Esophagus (tissue), 2 donors: Measurements from ENCODE around the gene PLA2R1. TPM values are rescaled to one million over a fixed set of nuclear protein-coding genes. Genes with fewer than 3 reads are reported as not detected.
A peak's percentile ranks its signal among the peaks of the same experiment; 100 is the strongest.
"Not testable (repeated sequence)": the region's sequence is repeated elsewhere in the genome, so short reads cannot be mapped to it uniquely, and the experiment has no call there.

Experiments used
- H3K27ac ChIP-seq, 2 donors: one replicate each; pipeline ENCODE4 v1.5.1; 2013; ENCODE audit warnings: low read depth in 2 of 2, mild to moderate bottlenecking in 2 of 2, inconsistent platforms in 1 of 2, low read length in 1 of 2, moderate library complexity in 1 of 2
- H3K27me3 ChIP-seq, 2 donors: one replicate each; pipeline ENCODE4 v1.6.1; 2013; ENCODE audit warnings: low read length in 2 of 2, control low read depth in 1 of 2, mild to moderate bottlenecking in 1 of 2; ENCODE audit not compliant: insufficient read depth in 2 of 2, control insufficient read depth in 1 of 2
- H3K36me3 ChIP-seq, 2 donors: one replicate each; pipeline ENCODE4 v1.6.1; 2013; ENCODE audit warnings: low read length in 1 of 2; ENCODE audit not compliant: control insufficient read depth in 2 of 2, insufficient read depth in 2 of 2
- H3K4me1 ChIP-seq, 2 donors: one replicate each; pipeline ENCODE4 v1.6.1; 2013; ENCODE audit warnings: low read length in 1 of 2; ENCODE audit not compliant: control insufficient read depth in 2 of 2, insufficient read depth in 2 of 2
- H3K4me3 ChIP-seq, 2 donors: one replicate each; pipeline ENCODE4 v1.5.1; 2013; ENCODE audit warnings: low read length in 2 of 2, mild to moderate bottlenecking in 2 of 2, low read depth in 1 of 2, moderate library complexity in 1 of 2
- H3K9me3 ChIP-seq, 2 donors: one replicate each; pipeline ENCODE4 v1.6.1; 2013; ENCODE audit warnings: mild to moderate bottlenecking in 2 of 2, low read depth in 1 of 2, low read length in 1 of 2, moderate library complexity in 1 of 2; ENCODE audit not compliant: control insufficient read depth in 2 of 2, insufficient read depth in 1 of 2
- WGBS, 2 donors: extraction: QIAGEN DNeasy Blood & Tissue Kit; methylation state at CpG; one replicate each; pipeline ENCODE4 v1.1.7; 2013; 5-methylcytosine and 5-hydroxymethylcytosine counted together
- polyA plus RNA-seq, 2 donors: library from polyadenylated mRNA; stranded (reverse); fragments of 200-250 nt; gene quantifications; one replicate each; pipeline ENCODE4 v1.2.3, GENCODE V29; 2013
- donor health status: healthy with polysubstance abuse.
- donor health status: Bipolar disorder and iron deficiency.

The PLA2R1 gene
- polyA plus RNA-seq, 2 donors = 3.8 to 6.2 TPM

- H3K27ac ChIP-seq = no peak overlapping the region
Measured at GRCh38 chr2:159982270-159982669, 80.1 kb downstream of the PLA2R1 start.

DNA sequence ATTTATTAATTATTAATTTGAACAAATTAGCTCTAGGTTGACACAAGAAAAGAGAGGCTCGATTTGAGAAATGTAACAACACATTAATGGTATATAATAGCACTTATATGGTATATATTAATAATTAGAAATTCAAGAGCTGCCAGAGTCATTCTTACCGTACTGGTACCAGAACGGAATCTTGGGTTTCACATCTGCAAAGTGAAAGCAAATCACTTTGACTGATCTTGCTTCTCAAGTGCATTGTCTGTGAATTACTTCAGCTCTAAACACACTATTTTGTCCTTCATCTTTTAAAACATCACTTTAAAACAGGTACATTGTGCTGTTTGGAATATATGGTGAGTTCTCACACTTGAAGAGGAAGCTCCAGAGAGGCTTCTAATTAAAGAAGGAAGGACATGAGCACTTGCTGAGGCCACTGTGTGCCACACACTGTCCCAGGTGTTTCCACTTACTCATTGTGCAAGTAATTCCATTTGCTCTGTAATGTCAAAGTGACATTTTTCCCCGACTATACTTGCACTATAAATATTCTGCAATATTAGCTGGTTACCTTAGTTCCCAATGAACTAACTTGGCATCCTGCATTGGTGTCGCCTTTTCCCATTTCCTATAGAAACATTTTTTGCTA is 85.8 kb downstream of the PLA2R1 start:
- H3K36me3 ChIP-seq = no peaks in the 10 kb centered on the region
- 76 to 85% methylated on average over 5 of the region's 5 CpGs for WGBS, 2 donors

More at GRCh38 chr2:159982270-159982669, 80.1 kb downstream of the PLA2R1 start:
- Histone ChIP-seq H3K27me3 (no peaks in the 10 kb centered on the region), H3K4me3 (no peak overlapping the region), H3K36me3 (no peaks in the 10 kb centered on the region), H3K9me3 (no peaks in the 10 kb centered on the region), H3K4me1 (no peaks in the 10 kb centered on the region)
- WGBS, 2 donors = 10 to 30% methylated on average over 3 of the region's 3 CpGs

GRCh38 chr2:159973325-159973724 is 89.1 kb downstream of the PLA2R1 start:
- no peaks in the 10 kb centered on the region for H3K4me1 ChIP-seq
- WGBS, 2 donors = 87 to 92% methylated on average over 1 of the region's 1 CpG
- H3K27ac ChIP-seq = no peak overlapping the region

More for the DNA sequence above, 85.8 kb downstream of the PLA2R1 start:
- no peak overlapping the region for H3K27ac ChIP-seq
- H3K4me3 ChIP-seq = no peak overlapping the region
- no peaks in the 10 kb centered on the region for H3K27me3 ChIP-seq
- H3K4me1 ChIP-seq = no peaks in the 10 kb centered on the region
- no peaks in the 10 kb centered on the region for H3K9me3 ChIP-seq

DNA sequence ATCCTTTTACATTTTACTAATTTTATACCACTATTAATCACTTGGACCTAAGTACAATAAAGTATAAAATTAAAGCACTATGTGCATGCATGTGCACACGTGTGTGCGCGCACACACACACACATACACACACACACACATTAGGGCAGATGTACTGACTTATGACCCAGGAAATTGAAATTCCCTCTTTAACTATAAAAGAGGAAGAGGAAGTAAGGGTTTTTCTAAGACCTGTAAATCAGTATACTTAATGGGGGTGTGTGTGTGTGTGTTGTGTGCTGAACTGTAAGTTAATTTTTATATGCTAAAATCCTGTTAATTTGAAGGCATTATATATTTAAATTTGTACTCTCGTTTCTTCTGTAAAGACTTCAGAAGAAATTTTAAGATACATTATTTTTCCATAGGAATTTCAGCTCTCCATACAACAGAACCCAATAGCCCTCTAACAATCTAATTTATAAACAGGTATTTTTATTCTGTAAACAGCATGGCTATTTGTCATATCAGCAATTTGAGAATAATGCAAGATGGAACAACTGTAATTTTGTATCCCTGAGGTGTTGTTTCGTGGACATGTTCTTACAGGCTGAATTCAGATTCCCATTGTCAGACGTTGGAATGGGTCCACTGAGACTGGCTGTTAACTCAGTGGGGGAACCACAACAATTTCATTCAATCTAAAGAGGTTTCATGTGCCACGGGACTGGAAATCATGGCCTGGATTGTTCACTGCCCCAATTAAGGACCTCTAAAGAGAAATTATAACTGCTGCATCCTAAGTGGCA is 90.9 kb downstream of the PLA2R1 start:
- H3K27me3 ChIP-seq = no peaks in the 10 kb centered on the region
- H3K36me3 ChIP-seq = no peaks in the 10 kb centered on the region
- no peak overlapping the region for H3K4me3 ChIP-seq
- H3K27ac ChIP-seq = no peak overlapping the region
- WGBS, 2 donors = 69 to 78% methylated on average over 7 of the region's 7 CpGs
- no peaks in the 10 kb centered on the region for H3K9me3 ChIP-seq
- no peaks in the 10 kb centered on the region for H3K4me1 ChIP-seq

More at GRCh38 chr2:159973325-159973724, 89.1 kb downstream of the PLA2R1 start:
- Histone ChIP-seq H3K36me3 (no peaks in the 10 kb centered on the region), H3K27me3 (no peaks in the 10 kb centered on the region), H3K9me3 (no peaks in the 10 kb centered on the region), H3K4me3 (no peak overlapping the region)

GRCh38 chr2:159970548-159970947 is 91.9 kb downstream of the PLA2R1 start:
- 96 to 100% methylated on average over 1 of the region's 1 CpG for WGBS, 2 donors
- H3K9me3 ChIP-seq, H3K27ac ChIP-seq, H3K27me3 ChIP-seq, H3K4me1 ChIP-seq, H3K4me3 ChIP-seq, H3K36me3 ChIP-seq: not testable (repeated sequence)

GRCh38 chr2:159968279-159968900 is 94.0 kb downstream of the PLA2R1 start:
- Histone ChIP-seq H3K27me3 (no peaks in the 10 kb centered on the region), H3K9me3 (no peaks in the 10 kb centered on the region), H3K36me3 (no peaks in the 10 kb centered on the region), H3K4me1 (no peaks in the 10 kb centered on the region), H3K27ac (no peak overlapping the region), H3K4me3 (no peak overlapping the region)
- WGBS, 2 donors = 7 to 10% methylated on average over 2 of the region's 2 CpGs

GRCh38 chr2:159963700-159964099 is 98.7 kb downstream of the PLA2R1 start:
- H3K36me3 ChIP-seq = no peaks in the 10 kb centered on the region
- no peaks in the 10 kb centered on the region for H3K9me3 ChIP-seq
- 90 to 93% methylated on average over 7 of the region's 7 CpGs for WGBS, 2 donors
- no peak overlapping the region for H3K4me3 ChIP-seq
- H3K4me1 ChIP-seq = peaks cover 0 to 3% of the 10 kb centered on the region in 2 donors
- no peaks in the 10 kb centered on the region for H3K27me3 ChIP-seq
- no peak overlapping the region for H3K27ac ChIP-seq

DNA sequence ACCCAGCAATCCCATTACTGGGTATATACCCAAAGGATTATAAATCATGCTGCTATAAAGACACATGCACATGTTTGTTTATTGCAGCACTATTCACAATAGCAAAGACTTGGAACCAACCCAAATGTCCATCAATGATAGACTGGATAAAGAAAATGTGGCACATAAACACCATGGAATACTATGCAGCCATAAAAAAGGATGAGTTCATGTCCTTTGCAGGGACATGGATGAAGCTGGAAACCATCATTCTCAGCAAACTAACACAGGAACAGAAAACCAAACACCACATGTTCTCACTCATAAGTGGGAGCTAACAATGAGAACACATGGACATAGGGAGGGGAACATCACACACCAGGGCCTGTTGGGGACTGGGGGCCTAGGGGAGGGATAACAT is 99.9 kb downstream of the PLA2R1 start:
- not testable (repeated sequence) for H3K4me1 ChIP-seq, H3K4me3 ChIP-seq, H3K27me3 ChIP-seq, H3K36me3 ChIP-seq, H3K9me3 ChIP-seq, H3K27ac ChIP-seq

DNA sequence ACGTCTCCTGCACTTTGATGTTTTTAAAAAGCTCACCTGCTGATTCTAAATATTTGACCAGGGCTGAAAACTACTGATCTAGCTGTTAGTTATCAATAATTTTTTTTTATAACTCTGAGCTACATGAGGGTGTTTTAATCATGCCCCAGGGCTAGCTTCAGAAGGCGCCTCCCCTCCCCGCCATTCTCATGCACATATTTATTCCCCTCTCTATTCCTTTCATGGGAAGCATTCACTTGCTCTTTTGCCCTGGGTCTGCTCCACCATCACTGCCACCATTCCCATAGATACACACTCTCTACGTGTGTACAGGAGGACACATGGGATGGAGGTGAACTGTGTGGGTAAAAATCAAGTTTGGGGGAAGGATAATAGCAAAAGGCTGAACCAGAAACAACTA is 101.0 kb downstream of the PLA2R1 start:
- peaks cover 0 to 3% of the 10 kb centered on the region in 2 donors for H3K4me1 ChIP-seq

More for the DNA sequence above, 101.0 kb downstream of the PLA2R1 start:
- Histone ChIP-seq H3K36me3 (no peaks in the 10 kb centered on the region), H3K9me3 (no peaks in the 10 kb centered on the region), H3K4me3 (no peak overlapping the region), H3K27ac (peak overlapping the region in 1 of 2 donors; percentile 17), H3K27me3 (no peaks in the 10 kb centered on the region)
- WGBS, 2 donors = 61 to 68% methylated on average over 4 of the region's 4 CpGs
